K562 (cell line): Measurements from ENCODE around the gene RBM17. TPM values are rescaled to one million over a fixed set of nuclear protein-coding genes. Genes with fewer than 3 reads are reported as not detected.

Source experiments
- CXXC5 ChIP-seq: fragments of 250-450 bp; sonication (Bioruptor Pico); IDR thresholded peaks from 2 replicates; pipeline ENCODE4 v1.8.0; 2022; ENCODE audit warnings: inconsistent platforms, mild to moderate bottlenecking, moderate library complexity
- EGR1 ChIP-seq: fragments of 450-650 bp; conservative IDR thresholded peaks from 2 replicates; pipeline ENCODE4 v1.6.1; 2017; ENCODE audit warnings: mild to moderate bottlenecking
- KAT2B ChIP-seq: IDR thresholded peaks from one replicate; pipeline ENCODE4 v1.6.1; 2012; ENCODE audit warnings: low read depth, mild to moderate bottlenecking, control low read depth, inconsistent platforms, low read length, moderate library complexity
- NONO ChIP-seq, 2 experiments: fragments of 200-400 bp in 1 of 2; fragments of 450-650 bp in 1 of 2; formaldehyde crosslinking in 1 of 2; IDR thresholded peaks; 2 replicates each; pipeline ENCODE4 v1.6.1; 2017; ENCODE audit warnings: low read depth in 2 of 2, mild to moderate bottlenecking in 2 of 2, moderate library complexity in 2 of 2, low read length in 1 of 2
- TCF7L2 ChIP-seq: fragments of 150-350 bp; IDR thresholded peaks from 2 replicates; pipeline ENCODE4 v1.6.1; 2016; ENCODE audit warnings: low read depth, mild to moderate bottlenecking, low read length, moderate library complexity
- THRAP3 ChIP-seq: fragments of 450-650 bp; IDR thresholded peaks from 2 replicates; pipeline ENCODE4 v1.6.1; 2016; ENCODE audit warnings: mild to moderate bottlenecking, inconsistent platforms, borderline replicate concordance
- ZNF124 ChIP-seq: sonication (generic); formaldehyde crosslinking; IDR thresholded peaks from 2 replicates; pipeline ENCODE4 v1.8.1; 2022; ENCODE audit warnings: missing genetic modification reagents
- ZNF174 ChIP-seq: fragments of 250-450 bp; sonication (Bioruptor Pico); IDR thresholded peaks from 2 replicates; pipeline ENCODE4 v1.4.0; 2020; ENCODE audit warnings: mild to moderate bottlenecking
- ZNF232 ChIP-seq: sonication (generic); formaldehyde crosslinking; IDR thresholded peaks from 2 replicates; pipeline ENCODE4 v1.8.0; 2022; ENCODE audit warnings: mild to moderate bottlenecking, missing genetic modification reagents
- ZNF253 ChIP-seq: fragments of 250-450 bp; sonication (Bioruptor Pico); conservative IDR thresholded peaks from 2 replicates; pipeline ENCODE4 v1.6.1; 2021; ENCODE audit warnings: mild to moderate bottlenecking
- ZNF445 ChIP-seq: fragments of 250-450 bp; sonication (Bioruptor Pico); IDR thresholded peaks from 2 replicates; pipeline ENCODE4 v1.4.0; 2020; ENCODE audit warnings: low read depth, mild to moderate bottlenecking, moderate library complexity
- ZNF561 ChIP-seq: fragments of 450-650 bp; formaldehyde crosslinking; conservative IDR thresholded peaks from 2 replicates; pipeline ENCODE4 v1.4.0; 2020; ENCODE audit warnings: mild to moderate bottlenecking, moderate library complexity
- polyA plus RNA-seq, 8 experiments: library from polyadenylated mRNA; depleted of rRNA in 4 of 8; stranded (reverse) in 5 of 8; unstranded in 3 of 8; fragments of >200 nt; fragmentation: Nextera tagmentation in 2 of 8; fragmentation: Illumina TruSeq in 1 of 8; extraction: Ambion mirVana in 2 of 8; extraction: Trizol in 1 of 8; gene quantifications; 2 replicates each; pipeline versions ENCODE4 v1.2.1 to v1.2.3, GENCODE V29; 2011 to 2014; ENCODE audit warnings: inconsistent platforms in 1 of 8, missing spikeins in 1 of 8
- total RNA-seq, 7 experiments: library from RNA; depleted of rRNA in 6 of 7; stranded (reverse); fragments of >200 nt in 6 of 7; fragmentation: Illumina TruSeq in 2 of 7; extraction: Trizol in 2 of 7; gene quantifications; 2 replicates each; pipeline versions ENCODE4 v1.2.1 to v1.2.3, GENCODE V29; 2011 to 2021; ENCODE audit warnings: low replicate concordance in 1 of 7
- TF ChIP-seq, protein P1 (sequence below): fragments of 250-450 bp; sonication (Bioruptor Pico); IDR thresholded peaks from 2 replicates; pipeline ENCODE4 v1.4.0; 2020; ENCODE audit warnings: borderline replicate concordance
- TF ChIP-seq, protein P2 (sequence below): conservative IDR thresholded peaks from 2 replicates; pipeline ENCODE4 v1.6.1; 2011; ENCODE audit warnings: low read depth, mild to moderate bottlenecking, low read length; ENCODE audit not compliant: control insufficient read depth
- TF ChIP-seq, protein P3 (sequence below): fragments of 250-450 bp; sonication (Bioruptor Pico); IDR thresholded peaks from 2 replicates; pipeline ENCODE4 v1.4.0; 2020; ENCODE audit warnings: mild to moderate bottlenecking, moderate library complexity
- TF ChIP-seq, protein P4 (sequence below): fragments of 250-450 bp; sonication (Bioruptor Pico); IDR thresholded peaks from 2 replicates; pipeline ENCODE4 v1.4.0; 2020; ENCODE audit warnings: mild to moderate bottlenecking, moderate library complexity
- TF ChIP-seq, protein P5 (sequence below): sonication (generic); formaldehyde crosslinking; IDR thresholded peaks from 2 replicates; pipeline ENCODE4 v1.8.1; 2023; ENCODE audit warnings: mild to moderate bottlenecking, missing genetic modification reagents

The RBM17 gene
- total and polyA plus RNA-seq, 9 of the 15 experiments (the other 6 are each of a cell fraction or from before 2014, with no cell fraction given), result 23.6 to 217 (median 124) TPM

DNA sequence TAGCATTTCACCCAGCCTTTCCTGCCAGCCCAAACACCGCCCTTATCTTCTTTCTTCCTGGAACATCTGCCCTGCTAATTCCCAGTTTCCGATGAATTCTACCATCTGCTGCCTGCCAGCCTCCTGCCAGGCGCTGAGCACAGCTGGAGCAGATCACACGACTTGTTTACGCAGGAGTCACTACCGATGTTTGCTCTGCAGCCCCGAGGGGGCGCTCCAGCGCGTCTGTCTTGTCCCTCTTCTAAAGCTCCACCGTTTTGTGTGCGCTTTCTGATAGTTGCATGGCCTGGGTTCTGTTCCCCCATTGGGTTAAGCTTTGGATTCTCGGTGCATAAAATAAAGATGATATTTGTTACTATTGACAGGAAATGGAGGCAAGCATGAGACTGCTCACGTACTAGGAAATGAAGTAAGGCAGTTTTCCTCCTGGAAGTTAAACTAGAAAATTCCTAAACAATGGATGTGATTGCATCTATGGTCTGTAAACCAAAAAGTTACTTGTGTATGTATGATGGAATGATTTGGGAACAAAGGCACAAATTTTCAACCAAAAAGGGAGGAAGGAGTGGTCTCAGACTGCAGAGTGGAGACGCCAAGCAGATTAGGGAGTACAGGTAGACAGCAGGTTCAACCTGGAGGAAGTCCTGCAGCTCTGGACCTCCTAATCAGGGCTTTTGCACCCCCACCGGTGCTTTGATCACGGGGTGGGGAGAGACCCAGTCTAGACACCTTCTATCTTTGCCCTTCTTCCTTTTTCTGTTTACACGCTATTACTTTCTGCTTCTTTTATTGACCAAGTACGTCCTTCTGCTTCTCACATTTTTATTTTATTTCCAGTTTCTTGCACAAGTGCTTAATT is 2.2 kb upstream of the RBM17 start (continued):
- no peak for TF ChIP-seq NONO (IDR thresholded peaks at IDR 0.05; ENCODE audit: low read depth in 2 of 2, low read length in 1 of 2)
- TF ChIP-seq ZNF232, result no peak
- TF ChIP-seq ZNF445 (CRISPR knock-in tag), result no peak
- TF ChIP-seq, protein P1, sequence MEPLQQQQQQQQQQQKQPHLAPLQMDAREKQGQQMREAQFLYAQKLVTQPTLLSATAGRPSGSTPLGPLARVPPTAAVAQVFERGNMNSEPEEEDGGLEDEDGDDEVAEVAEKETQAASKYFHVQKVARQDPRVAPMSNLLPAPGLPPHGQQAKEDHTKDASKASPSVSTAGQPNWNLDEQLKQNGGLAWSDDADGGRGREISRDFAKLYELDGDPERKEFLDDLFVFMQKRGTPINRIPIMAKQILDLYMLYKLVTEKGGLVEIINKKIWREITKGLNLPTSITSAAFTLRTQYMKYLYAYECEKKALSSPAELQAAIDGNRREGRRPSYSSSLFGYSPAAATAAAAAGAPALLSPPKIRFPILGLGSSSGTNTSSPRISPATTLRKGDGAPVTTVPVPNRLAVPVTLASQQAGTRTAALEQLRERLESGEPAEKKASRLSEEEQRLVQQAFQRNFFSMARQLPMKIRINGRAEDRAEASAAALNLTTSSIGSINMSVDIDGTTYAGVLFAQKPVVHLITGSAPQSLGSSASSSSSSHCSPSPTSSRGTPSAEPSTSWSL (CRISPR knock-in tag), result no peak
- TF ChIP-seq KAT2B, result no peak
- no peak for TF ChIP-seq ZNF124 (CRISPR knock-in tag)
- TF ChIP-seq, protein P2, sequence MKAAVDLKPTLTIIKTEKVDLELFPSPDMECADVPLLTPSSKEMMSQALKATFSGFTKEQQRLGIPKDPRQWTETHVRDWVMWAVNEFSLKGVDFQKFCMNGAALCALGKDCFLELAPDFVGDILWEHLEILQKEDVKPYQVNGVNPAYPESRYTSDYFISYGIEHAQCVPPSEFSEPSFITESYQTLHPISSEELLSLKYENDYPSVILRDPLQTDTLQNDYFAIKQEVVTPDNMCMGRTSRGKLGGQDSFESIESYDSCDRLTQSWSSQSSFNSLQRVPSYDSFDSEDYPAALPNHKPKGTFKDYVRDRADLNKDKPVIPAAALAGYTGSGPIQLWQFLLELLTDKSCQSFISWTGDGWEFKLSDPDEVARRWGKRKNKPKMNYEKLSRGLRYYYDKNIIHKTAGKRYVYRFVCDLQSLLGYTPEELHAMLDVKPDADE, result no peak
- no peak for TF ChIP-seq THRAP3
- no peak for TF ChIP-seq EGR1
- TF ChIP-seq, protein P3, sequence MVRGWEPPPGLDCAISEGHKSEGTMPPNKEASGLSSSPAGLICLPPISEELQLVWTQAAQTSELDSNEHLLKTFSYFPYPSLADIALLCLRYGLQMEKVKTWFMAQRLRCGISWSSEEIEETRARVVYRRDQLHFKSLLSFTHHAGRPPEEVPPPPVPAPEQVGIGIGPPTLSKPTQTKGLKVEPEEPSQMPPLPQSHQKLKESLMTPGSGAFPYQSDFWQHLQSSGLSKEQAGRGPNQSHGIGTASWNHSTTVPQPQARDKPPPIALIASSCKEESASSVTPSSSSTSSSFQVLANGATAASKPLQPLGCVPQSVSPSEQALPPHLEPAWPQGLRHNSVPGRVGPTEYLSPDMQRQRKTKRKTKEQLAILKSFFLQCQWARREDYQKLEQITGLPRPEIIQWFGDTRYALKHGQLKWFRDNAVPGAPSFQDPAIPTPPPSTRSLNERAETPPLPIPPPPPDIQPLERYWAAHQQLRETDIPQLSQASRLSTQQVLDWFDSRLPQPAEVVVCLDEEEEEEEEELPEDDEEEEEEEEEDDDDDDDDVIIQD (CRISPR knock-in tag), result no peak
- TF ChIP-seq, protein P4, sequence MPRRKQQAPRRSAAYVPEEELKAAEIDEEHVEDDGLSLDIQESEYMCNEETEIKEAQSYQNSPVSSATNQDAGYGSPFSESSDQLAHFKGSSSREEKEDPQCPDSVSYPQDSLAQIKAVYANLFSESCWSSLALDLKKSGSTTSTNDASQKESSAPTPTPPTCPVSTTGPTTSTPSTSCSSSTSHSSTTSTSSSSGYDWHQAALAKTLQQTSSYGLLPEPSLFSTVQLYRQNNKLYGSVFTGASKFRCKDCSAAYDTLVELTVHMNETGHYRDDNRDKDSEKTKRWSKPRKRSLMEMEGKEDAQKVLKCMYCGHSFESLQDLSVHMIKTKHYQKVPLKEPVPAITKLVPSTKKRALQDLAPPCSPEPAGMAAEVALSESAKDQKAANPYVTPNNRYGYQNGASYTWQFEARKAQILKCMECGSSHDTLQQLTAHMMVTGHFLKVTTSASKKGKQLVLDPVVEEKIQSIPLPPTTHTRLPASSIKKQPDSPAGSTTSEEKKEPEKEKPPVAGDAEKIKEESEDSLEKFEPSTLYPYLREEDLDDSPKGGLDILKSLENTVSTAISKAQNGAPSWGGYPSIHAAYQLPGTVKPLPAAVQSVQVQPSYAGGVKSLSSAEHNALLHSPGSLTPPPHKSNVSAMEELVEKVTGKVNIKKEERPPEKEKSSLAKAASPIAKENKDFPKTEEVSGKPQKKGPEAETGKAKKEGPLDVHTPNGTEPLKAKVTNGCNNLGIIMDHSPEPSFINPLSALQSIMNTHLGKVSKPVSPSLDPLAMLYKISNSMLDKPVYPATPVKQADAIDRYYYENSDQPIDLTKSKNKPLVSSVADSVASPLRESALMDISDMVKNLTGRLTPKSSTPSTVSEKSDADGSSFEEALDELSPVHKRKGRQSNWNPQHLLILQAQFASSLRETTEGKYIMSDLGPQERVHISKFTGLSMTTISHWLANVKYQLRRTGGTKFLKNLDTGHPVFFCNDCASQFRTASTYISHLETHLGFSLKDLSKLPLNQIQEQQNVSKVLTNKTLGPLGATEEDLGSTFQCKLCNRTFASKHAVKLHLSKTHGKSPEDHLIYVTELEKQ (CRISPR knock-in tag), result no peak
- no peak for TF ChIP-seq TCF7L2
- TF ChIP-seq ZNF253 (CRISPR knock-in tag), result no peak
- peak; percentile 63 for TF ChIP-seq CXXC5 (CRISPR knock-in tag)
- TF ChIP-seq, protein P5, sequence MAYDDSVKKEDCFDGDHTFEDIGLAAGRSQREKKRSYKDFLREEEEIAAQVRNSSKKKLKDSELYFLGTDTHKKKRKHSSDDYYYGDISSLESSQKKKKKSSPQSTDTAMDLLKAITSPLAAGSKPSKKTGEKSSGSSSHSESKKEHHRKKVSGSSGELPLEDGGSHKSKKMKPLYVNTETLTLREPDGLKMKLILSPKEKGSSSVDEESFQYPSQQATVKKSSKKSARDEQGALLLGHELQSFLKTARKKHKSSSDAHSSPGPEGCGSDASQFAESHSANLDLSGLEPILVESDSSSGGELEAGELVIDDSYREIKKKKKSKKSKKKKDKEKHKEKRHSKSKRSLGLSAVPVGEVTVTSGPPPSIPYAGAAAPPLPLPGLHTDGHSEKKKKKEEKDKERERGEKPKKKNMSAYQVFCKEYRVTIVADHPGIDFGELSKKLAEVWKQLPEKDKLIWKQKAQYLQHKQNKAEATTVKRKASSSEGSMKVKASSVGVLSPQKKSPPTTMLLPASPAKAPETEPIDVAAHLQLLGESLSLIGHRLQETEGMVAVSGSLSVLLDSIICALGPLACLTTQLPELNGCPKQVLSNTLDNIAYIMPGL, result no peak
- TF ChIP-seq ZNF174 (CRISPR knock-in tag), result no peak
- TF ChIP-seq ZNF561 (CRISPR knock-in tag), result no peak
